HEK293T (cell line): Measurements from ENCODE around the gene CDC25B.
"Not testable (repeated sequence)": the region's sequence is repeated elsewhere in the genome, so short reads cannot be mapped to it uniquely, and the experiment has no call there.

Source experiments
- CTCF ChIA-PET: fragments of 350-600 bp; formaldehyde crosslinking; extraction: SDS; loops from one replicate; lab custom pipeline; 2021; ENCODE audit warnings: antibody characterized with exemption, inconsistent platforms; lab: Yijun Ruan, JAX
- POLR2A ChIA-PET: fragments of 350-600 bp; formaldehyde crosslinking; extraction: SDS; loops from one replicate; lab custom pipeline; 2020; ENCODE audit warnings: antibody characterized with exemption, inconsistent platforms; lab: Yijun Ruan, JAX
- DNase-seq: peaks from one replicate; pipeline ENCODE4 v3.0.0; 2012; ENCODE audit warnings: mixed read lengths; ENCODE audit errors: extremely low spot score
- ARNT ChIP-seq: fragments of 450-650 bp; IDR thresholded peaks from 2 replicates; pipeline ENCODE4 v1.6.1; 2017; ENCODE audit warnings: mild to moderate bottlenecking
- BHLHE40 ChIP-seq: fragments of 450-650 bp; IDR thresholded peaks from 2 replicates; pipeline ENCODE4 v1.6.1; 2016; ENCODE audit warnings: mild to moderate bottlenecking, moderate library complexity, borderline replicate concordance
- CTBP1 ChIP-seq: fragments of 450-650 bp; IDR thresholded peaks from 2 replicates; pipeline ENCODE4 v1.6.1; 2016; ENCODE audit warnings: borderline replicate concordance
- ELF4 ChIP-seq: fragments of 450-650 bp; IDR thresholded peaks from 2 replicates; pipeline ENCODE4 v1.6.1; 2017; ENCODE audit warnings: antibody characterized with exemption
- FOXA1 ChIP-seq: fragments of 450-650 bp; IDR thresholded peaks from 2 replicates; pipeline ENCODE4 v1.6.1; 2016; ENCODE audit warnings: mild to moderate bottlenecking
- FOXK2 ChIP-seq: fragments of 450-650 bp; IDR thresholded peaks from 2 replicates; pipeline ENCODE4 v1.6.1; 2016; ENCODE audit warnings: mild to moderate bottlenecking
- FOXM1 ChIP-seq: fragments of 450-650 bp; IDR thresholded peaks from 2 replicates; pipeline ENCODE4 v1.6.1; 2017; ENCODE audit warnings: mild to moderate bottlenecking, borderline replicate concordance
- HDGF ChIP-seq: fragments of 450-650 bp; IDR thresholded peaks from 2 replicates; pipeline ENCODE4 v1.6.1; 2017; ENCODE audit warnings: antibody characterized with exemption, borderline replicate concordance
- L3MBTL2 ChIP-seq: fragments of 450-650 bp; conservative IDR thresholded peaks from 2 replicates; pipeline ENCODE4 v1.6.1; 2016; ENCODE audit warnings: mild to moderate bottlenecking
- LEF1 ChIP-seq: fragments of 450-650 bp; IDR thresholded peaks from 2 replicates; pipeline ENCODE4 v1.6.1; 2017; ENCODE audit warnings: mild to moderate bottlenecking, borderline replicate concordance
- NFRKB ChIP-seq: fragments of 450-650 bp; IDR thresholded peaks from 2 replicates; pipeline ENCODE4 v1.6.1; 2016; ENCODE audit warnings: mild to moderate bottlenecking, moderate library complexity
- SP1 ChIP-seq: fragments of 450-650 bp; IDR thresholded peaks from 2 replicates; pipeline ENCODE4 v1.6.1; 2017
- SUZ12 ChIP-seq: fragments of 450-650 bp; IDR thresholded peaks from 2 replicates; pipeline ENCODE4 v1.6.1; 2016; ENCODE audit warnings: mild to moderate bottlenecking
- TARDBP ChIP-seq: fragments of 450-650 bp; IDR thresholded peaks from 2 replicates; pipeline ENCODE4 v1.6.1; 2016
- ZNF384 ChIP-seq: fragments of 450-650 bp; IDR thresholded peaks from 2 replicates; pipeline ENCODE4 v1.6.1; 2016
- TF ChIP-seq, protein P1 (sequence below): fragments of 450-650 bp; IDR thresholded peaks from 2 replicates; pipeline ENCODE4 v1.6.1; 2016

CDC25B gene

DNA sequence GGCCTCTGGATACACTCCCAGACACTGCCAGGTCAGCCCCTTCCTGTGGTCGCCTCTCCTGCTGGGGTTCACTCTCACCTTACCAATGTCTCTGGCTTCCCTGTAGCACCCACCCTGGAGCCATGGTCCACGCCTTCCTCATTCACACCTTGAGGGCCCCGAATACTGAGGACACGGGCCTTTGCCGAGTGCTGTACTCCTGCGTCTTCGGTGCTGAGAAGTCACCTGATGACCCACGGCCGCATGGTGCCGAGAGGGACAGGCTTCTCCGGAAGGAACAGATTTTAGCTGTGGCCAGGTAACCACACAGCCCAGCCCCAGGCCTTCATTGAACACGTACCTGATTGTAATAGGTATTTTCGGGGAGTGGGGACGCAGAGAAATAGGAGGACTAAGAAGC lies 25.9 kb downstream of the CDC25B start:
- TF ChIP-seq LEF1 = no peak
- no peak for TF ChIP-seq L3MBTL2
- no peak for TF ChIP-seq SUZ12
- TF ChIP-seq, protein P1, sequence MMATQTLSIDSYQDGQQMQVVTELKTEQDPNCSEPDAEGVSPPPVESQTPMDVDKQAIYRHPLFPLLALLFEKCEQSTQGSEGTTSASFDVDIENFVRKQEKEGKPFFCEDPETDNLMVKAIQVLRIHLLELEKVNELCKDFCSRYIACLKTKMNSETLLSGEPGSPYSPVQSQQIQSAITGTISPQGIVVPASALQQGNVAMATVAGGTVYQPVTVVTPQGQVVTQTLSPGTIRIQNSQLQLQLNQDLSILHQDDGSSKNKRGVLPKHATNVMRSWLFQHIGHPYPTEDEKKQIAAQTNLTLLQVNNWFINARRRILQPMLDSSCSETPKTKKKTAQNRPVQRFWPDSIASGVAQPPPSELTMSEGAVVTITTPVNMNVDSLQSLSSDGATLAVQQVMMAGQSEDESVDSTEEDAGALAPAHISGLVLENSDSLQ = no peak
- no peak for TF ChIP-seq ZNF384
- no peak for TF ChIP-seq ELF4
- no peak for TF ChIP-seq FOXA1
- TF ChIP-seq BHLHE40 = no peak
- TF ChIP-seq FOXM1 = no peak
- TF ChIP-seq ARNT = no peak
- no peak for TF ChIP-seq FOXK2
- TF ChIP-seq TARDBP = no peak
- ChIA-PET CTCF (no interaction called here), POLR2A (interaction anchor here (2.0 to 3.2 kb wide), 3 partner anchors 10 to 30 kb away, joined by 6 to 20 read pairs (median 10); no protein-coding TSS in a partner anchor)
- DNase-seq = no peak

DNA sequence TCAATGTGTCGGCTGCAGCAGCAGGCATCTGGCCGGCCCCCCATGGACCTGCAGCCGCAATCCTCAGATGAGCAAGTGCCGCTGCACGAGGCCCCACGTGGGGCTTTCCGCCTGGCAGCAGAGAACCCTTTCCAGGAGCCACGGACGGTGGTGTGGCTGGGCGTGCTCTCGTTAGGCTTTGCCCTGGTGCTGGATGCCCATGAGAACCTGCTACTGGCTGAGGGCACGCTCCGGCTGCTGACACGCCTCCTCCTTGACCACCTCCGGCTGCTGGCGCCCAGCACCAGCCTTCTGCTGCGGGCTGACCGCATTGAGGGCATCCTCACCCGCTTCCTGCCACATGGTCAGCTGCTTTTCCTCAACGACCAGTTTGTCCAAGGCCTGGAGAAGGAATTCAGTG lies 27.8 kb downstream of the CDC25B start:
- POLR2A ChIA-PET = no interaction called here
- CTCF ChIA-PET = no interaction called here
- no peak for DNase-seq
- TF ChIP-seq BHLHE40 (no peak), SP1 (no peak), L3MBTL2 (no peak), FOXK2 (no peak), ZNF384 (no peak), TARDBP (no peak)
- TF ChIP-seq, protein P1 = no peak

DNA sequence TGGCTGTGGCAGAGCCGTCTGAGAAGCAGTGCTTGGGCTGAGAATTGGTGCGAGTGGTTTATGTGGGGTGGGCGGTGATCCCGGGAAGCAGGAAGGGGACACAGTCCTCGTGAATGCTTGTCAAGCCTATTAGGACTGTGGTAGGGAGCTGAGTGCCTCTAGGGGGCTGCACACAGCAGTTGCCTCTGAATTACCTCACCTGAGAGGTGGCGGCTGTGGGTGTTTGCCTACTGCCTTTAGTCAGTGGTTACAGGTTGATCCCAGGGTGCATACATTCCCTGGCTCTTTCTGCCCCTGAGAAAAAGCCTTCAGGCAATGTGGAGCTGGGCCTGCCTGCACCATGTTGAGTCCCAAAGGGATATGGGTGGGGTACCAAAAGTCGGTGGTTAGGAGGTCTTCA lies 29.4 kb downstream of the CDC25B start:
- ChIA-PET CTCF (no interaction called here), POLR2A (interaction anchor here (1.1 kb wide), 1 partner anchor 20 kb away, joined by 3 read pairs; no protein-coding TSS in a partner anchor)
- DNase-seq = no peak
- TF ChIP-seq LEF1 (no peak), CTBP1 (no peak), TARDBP (no peak), SUZ12 (no peak), ELF4 (no peak), L3MBTL2 (no peak), ARNT (no peak), FOXA1 (no peak), FOXK2 (no peak)
- TF ChIP-seq, protein P1 = no peak

DNA sequence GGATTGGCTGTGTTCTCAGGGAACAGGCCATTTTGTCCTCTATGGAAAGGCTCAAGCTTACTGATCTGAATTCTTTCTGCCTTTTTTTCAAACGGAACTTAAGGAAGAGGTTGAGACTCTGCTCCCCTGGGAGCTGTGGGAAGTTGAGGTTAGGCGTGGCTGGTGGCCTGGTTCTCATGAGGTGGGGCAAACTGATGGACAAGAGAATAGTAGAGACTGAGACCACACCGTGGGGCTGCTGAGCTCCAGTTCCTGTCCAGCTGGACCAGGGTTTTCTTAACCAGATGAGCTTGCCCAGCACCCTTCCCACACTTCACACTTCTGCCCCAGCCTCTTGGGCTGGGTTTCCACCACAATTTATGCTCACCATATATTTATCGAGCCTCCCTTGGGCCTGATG lies 30.3 kb downstream of the CDC25B start:
- POLR2A ChIA-PET = interaction anchor here (1.1 kb wide), 1 partner anchor 19 kb away, joined by 3 read pairs; no protein-coding TSS in a partner anchor
- CTCF ChIA-PET = no interaction called here
- TF ChIP-seq SP1 = no peak
- no peak for TF ChIP-seq FOXK2
- no peak for TF ChIP-seq FOXM1
- TF ChIP-seq SUZ12 = no peak
- no peak for TF ChIP-seq CTBP1
- TF ChIP-seq ZNF384 = no peak
- TF ChIP-seq ELF4 = no peak
- no peak for TF ChIP-seq NFRKB
- no peak for TF ChIP-seq FOXA1
- TF ChIP-seq L3MBTL2 = no peak
- no peak for DNase-seq

DNA sequence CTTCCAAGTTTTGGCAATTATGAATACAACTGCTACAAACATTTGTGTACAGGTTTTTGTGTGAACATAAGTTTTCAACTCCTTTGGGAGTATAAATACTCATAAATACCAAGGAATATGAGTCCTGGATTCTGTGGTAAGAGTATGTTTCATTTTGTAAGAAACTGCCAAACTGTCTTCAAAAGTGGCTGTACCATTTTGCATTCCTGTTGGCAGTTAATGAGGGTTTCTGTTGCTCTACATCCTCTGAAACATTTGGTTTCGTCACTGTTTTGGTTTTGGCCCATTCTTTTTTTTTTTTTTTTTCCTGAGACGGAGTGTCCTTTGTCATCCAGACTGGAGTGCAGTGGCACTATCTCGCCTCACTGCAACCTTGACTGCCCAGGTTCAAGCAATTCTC lies 32.7 kb downstream of the CDC25B start:
- POLR2A ChIA-PET = interaction anchor here (2.6 kb wide), 1 partner anchor 8 kb away, joined by 10 read pairs; the partner anchor contains the start of gene AP5S1
- CTCF ChIA-PET = no interaction called here
- DNase-seq = no peak
- TF ChIP-seq FOXK2 (no peak), SUZ12 (no peak), FOXM1 (no peak), FOXA1 (no peak), SP1 (no peak), HDGF (no peak), NFRKB (no peak)

DNA sequence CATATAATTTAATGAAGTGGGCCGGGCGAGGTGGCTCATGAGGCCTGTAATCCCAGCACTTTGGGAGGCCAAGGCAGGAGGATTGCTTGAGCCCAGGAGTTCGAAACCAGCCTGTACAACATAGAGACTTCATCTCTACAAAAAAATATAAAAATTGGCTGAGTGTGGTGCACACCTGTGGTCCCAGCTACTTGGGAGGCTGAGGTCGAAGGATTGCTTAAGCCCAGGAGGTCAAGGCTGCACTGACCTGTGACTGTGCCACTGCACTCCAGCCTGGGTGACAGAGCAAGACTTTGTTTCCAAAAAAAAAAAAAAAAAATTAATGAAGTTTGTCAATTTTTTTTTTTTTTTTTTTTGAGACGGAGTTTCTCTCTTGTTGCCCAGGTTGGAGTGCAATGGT lies 33.8 kb downstream of the CDC25B start:
- POLR2A ChIA-PET = interaction anchor here (2.6 kb wide), 1 partner anchor 9 kb away, joined by 10 read pairs; the partner anchor contains the start of gene AP5S1
- CTCF ChIA-PET = interaction anchor here (0.6 kb wide), 1 partner anchor 11 kb away, joined by 3 read pairs; no protein-coding TSS in a partner anchor
- DNase-seq = not testable (repeated sequence)

DNA sequence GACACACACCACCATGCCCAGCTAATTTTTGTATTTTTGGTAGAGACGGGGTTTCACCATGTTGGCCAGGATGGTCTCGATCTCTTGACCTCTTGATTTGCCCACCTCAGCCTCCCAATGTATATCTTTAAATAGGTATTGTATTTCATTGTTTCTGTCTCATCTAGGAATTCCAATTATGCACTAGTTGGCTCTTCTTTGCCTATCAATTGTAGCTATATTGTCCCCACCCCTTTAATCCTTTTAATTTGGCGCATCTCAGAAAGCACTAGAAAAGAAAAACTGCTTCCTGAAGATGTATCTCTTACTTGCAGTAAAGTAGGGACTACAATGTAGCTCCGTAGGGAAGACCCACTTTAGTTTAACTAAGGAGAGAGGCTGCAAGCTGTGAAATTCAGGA lies 40.0 kb downstream of the CDC25B start:
- POLR2A ChIA-PET = no interaction called here
- TF ChIP-seq NFRKB (no peak), SP1 (no peak), CTBP1 (no peak)
- CTCF ChIA-PET = no interaction called here
- no peak for DNase-seq
